H1 (cell line): ENCODE measurements around the gene CCL4. TPM values are rescaled to one million over a fixed set of nuclear protein-coding genes. Genes with fewer than 3 reads are reported as not detected.

ENCODE experiments used
- CTCF ChIA-PET: fragments of 300-600 bp; sonication (Branson Sonifier 250); formaldehyde crosslinking; loops from one replicate; lab custom pipeline; 2021; ENCODE audit not compliant: partially characterized antibody; lab: Charles Lee
- POLR2A ChIA-PET: fragments of 300-600 bp; sonication (Branson Sonifier 250); formaldehyde crosslinking; loops from one replicate; lab custom pipeline; 2021; ENCODE audit warnings: inconsistent platforms; ENCODE audit not compliant: partially characterized antibody; lab: Charles Lee
- DNase-seq, 2 experiments: peaks; one replicate each; pipeline versions ENCODE4 v3.0.0 to v3.0.0-alpha.2; 2010 to 2022; ENCODE audit warnings: low spot score in 2 of 2, low read depth in 1 of 2, mixed read lengths in 1 of 2
- FAIRE-seq: peaks from 2 replicates; lab custom pipeline; 2011; peaks lifted over from hg19 to GRCh38; lab: Jason Lieb, UNC
- H2AFZ ChIP-seq: 2 replicates; pipeline ENCODE4 v1.8.1; 2012; ENCODE audit warnings: low read length, inconsistent platforms
- H2AK5ac ChIP-seq: 2 replicates; pipeline ENCODE4 v1.6.1; 2013; ENCODE audit warnings: low read depth, low read length
- H2BK120ac ChIP-seq: replicated peaks from 2 replicates; pipeline ENCODE3; 2013; ENCODE audit warnings: low read depth, low read length, inconsistent platforms
- H2BK12ac ChIP-seq: 2 replicates; pipeline ENCODE4 v1.6.1; 2013; ENCODE audit warnings: low read depth, low read length
- H2BK15ac ChIP-seq: 2 replicates; pipeline ENCODE4 v1.6.1; 2013; ENCODE audit warnings: low read length
- H2BK20ac ChIP-seq: 2 replicates; pipeline ENCODE4 v1.6.1; 2013; ENCODE audit warnings: low read length
- H2BK5ac ChIP-seq: 2 replicates; pipeline ENCODE4 v1.6.1; 2013; ENCODE audit warnings: low read depth, low read length
- H3K14ac ChIP-seq: 2 replicates; pipeline ENCODE4 v1.6.1; 2013; ENCODE audit warnings: inconsistent platforms; ENCODE audit not compliant: insufficient read length
- H3K18ac ChIP-seq: 2 replicates; pipeline ENCODE4 v1.6.1; 2013; ENCODE audit warnings: low read length; ENCODE audit errors: extremely low read depth
- H3K23ac ChIP-seq: 2 replicates; pipeline ENCODE4 v1.6.1; 2013; ENCODE audit warnings: inconsistent platforms; ENCODE audit not compliant: insufficient read length
- H3K23me2 ChIP-seq: 2 replicates; pipeline ENCODE4 v1.6.1; 2013; ENCODE audit warnings: low read depth, low read length
- H3K27ac ChIP-seq: 2 replicates; pipeline ENCODE4 v1.6.1; 2011; ENCODE audit warnings: low read depth, low read length, inconsistent platforms
- H3K27me3 ChIP-seq, 4 experiments: replicated peaks in 1 of 4; 1 replicate in 1 of 4; 2 replicates in 3 of 4; pipeline versions ENCODE4 v1.6.1 to v1.8.1; 2011 to 2013; ENCODE audit warnings: low read length in 3 of 4, mild to moderate bottlenecking in 3 of 4, inconsistent platforms in 2 of 4, mixed read lengths in 2 of 4, moderate library complexity in 1 of 4; ENCODE audit not compliant: control insufficient read depth in 3 of 4, insufficient read depth in 3 of 4; ENCODE audit errors: extremely low read depth in 1 of 4
- H3K36me3 ChIP-seq, 4 experiments: 2 replicates each; pipeline versions ENCODE4 v1.6.1 to v1.8.1; 2011 to 2013; ENCODE audit warnings: mild to moderate bottlenecking in 4 of 4, low read length in 3 of 4, moderate library complexity in 2 of 4, control low read depth in 1 of 4, inconsistent platforms in 1 of 4; ENCODE audit not compliant: insufficient read depth in 4 of 4, control insufficient read depth in 2 of 4
- H3K4ac ChIP-seq: replicated peaks from 2 replicates; pipeline ENCODE3; 2013; ENCODE audit warnings: low read length, low read depth, mixed read lengths, inconsistent platforms; ENCODE audit not compliant: insufficient read length
- H3K4me1 ChIP-seq, 4 experiments: replicated peaks in 1 of 4; 1 replicate in 1 of 4; 2 replicates in 3 of 4; pipeline versions ENCODE4 v1.6.1 to v1.8.1; 2011 to 2013; ENCODE audit warnings: low read length in 3 of 4, inconsistent platforms in 2 of 4, mixed read lengths in 1 of 4; ENCODE audit not compliant: insufficient read depth in 4 of 4, control insufficient read depth in 3 of 4
- H3K4me2 ChIP-seq, 2 experiments: 2 replicates each; pipeline versions ENCODE4 v1.6.1 to v1.8.1; 2011 to 2013; ENCODE audit warnings: low read depth in 2 of 2, low read length in 2 of 2, control low read depth in 1 of 2, inconsistent platforms in 1 of 2, mild to moderate bottlenecking in 1 of 2; ENCODE audit not compliant: insufficient read depth in 1 of 2
- H3K4me3 ChIP-seq, 4 experiments: fragments of 200-600, 300-600 bp in 1 of 4; sonication (generic), shearing (Covaris generic), sonication (Bioruptor Twin) in 1 of 4; 2 replicates each; pipeline versions ENCODE4 v1.5.1 to v1.8.1; 2011 to 2016; ENCODE audit warnings: low read length in 4 of 4, low read depth in 3 of 4, control low read depth in 2 of 4, inconsistent platforms in 2 of 4, mild to moderate bottlenecking in 2 of 4, mixed read lengths in 1 of 4, moderate library complexity in 1 of 4; ENCODE audit not compliant: insufficient read depth in 2 of 4; ENCODE audit errors: extremely low read depth in 1 of 4
- H3K56ac ChIP-seq: replicated peaks from 2 replicates; pipeline ENCODE3; 2013; ENCODE audit warnings: low read depth, mild to moderate bottlenecking, mixed read lengths, low read length, inconsistent platforms; ENCODE audit not compliant: insufficient read length
- H3K79me1 ChIP-seq: 2 replicates; pipeline ENCODE4 v1.6.1; 2013; ENCODE audit warnings: low read depth, low read length, control low read depth
- H3K79me2 ChIP-seq, 2 experiments: 2 replicates each; pipeline versions ENCODE4 v1.6.1 to v1.8.1; 2012 to 2013; ENCODE audit warnings: low read length in 2 of 2, mild to moderate bottlenecking in 2 of 2, inconsistent platforms in 1 of 2; ENCODE audit not compliant: insufficient read depth in 2 of 2, control insufficient read depth in 1 of 2
- H3K9ac ChIP-seq, 4 experiments: replicated peaks in 1 of 4; 1 replicate in 1 of 4; 2 replicates in 3 of 4; pipeline versions ENCODE4 v1.6.1 to v1.8.1; 2011 to 2013; ENCODE audit warnings: low read depth in 3 of 4, low read length in 3 of 4, control low read depth in 2 of 4, mild to moderate bottlenecking in 2 of 4, moderate library complexity in 2 of 4, inconsistent platforms in 1 of 4; ENCODE audit errors: extremely low read depth in 1 of 4
- H3K9me3 ChIP-seq, 2 experiments: 2 replicates each; pipeline versions ENCODE4 v1.6.1 to v1.8.1; 2012 to 2013; ENCODE audit warnings: mild to moderate bottlenecking in 2 of 2, moderate library complexity in 2 of 2, control low read depth in 1 of 2, inconsistent platforms in 1 of 2, low read depth in 1 of 2, low read length in 1 of 2, mixed read lengths in 1 of 2; ENCODE audit not compliant: insufficient read depth in 2 of 2
- H4K20me1 ChIP-seq, 2 experiments: replicated peaks in 1 of 2; 2 replicates each; pipeline versions ENCODE3 to v1.8.1; 2011 to 2013; ENCODE audit warnings: inconsistent platforms in 2 of 2, low read length in 2 of 2, mild to moderate bottlenecking in 1 of 2; ENCODE audit not compliant: insufficient read depth in 2 of 2, control insufficient read depth in 1 of 2
- H4K5ac ChIP-seq: 2 replicates; pipeline ENCODE4 v1.6.1; 2013; ENCODE audit warnings: low read length, low read depth, mixed read lengths, inconsistent platforms; ENCODE audit not compliant: insufficient read length
- H4K8ac ChIP-seq: 2 replicates; pipeline ENCODE4 v1.8.0; 2013; ENCODE audit warnings: mild to moderate bottlenecking, moderate library complexity, low read length, inconsistent platforms; ENCODE audit not compliant: insufficient read depth; ENCODE audit errors: extremely low read depth
- H4K91ac ChIP-seq: replicated peaks from 2 replicates; pipeline ENCODE3; 2013; ENCODE audit warnings: low read length, mixed read lengths, inconsistent platforms; ENCODE audit not compliant: insufficient read length
- EGR1 ChIP-seq: IDR thresholded peaks from 2 replicates; pipeline ENCODE4 v1.6.1; 2011; ENCODE audit warnings: low read depth, low read length, borderline replicate concordance
- RXRA ChIP-seq: IDR thresholded peaks from 2 replicates; pipeline ENCODE4 v1.6.1; 2011; ENCODE audit warnings: low read depth, mild to moderate bottlenecking, low read length, moderate library complexity; ENCODE audit not compliant: insufficient read depth
- SIX5 ChIP-seq: IDR thresholded peaks from 2 replicates; pipeline ENCODE4 v1.6.1; 2011; ENCODE audit warnings: mild to moderate bottlenecking, low read depth, low read length
- WGBS, 2 experiments: shearing (Covaris generic) in 1 of 2; methylation state at CpG; one replicate each; pipeline versions ENCODE4 v1.1.6 to v1.1.7; 2013 to 2015; ENCODE audit warnings: low lambda C conversion rate in 2 of 2, mixed read lengths in 2 of 2, inconsistent platforms in 1 of 2, low coverage in 1 of 2, missing lambda C conversion rate in 1 of 2; ENCODE audit not compliant: insufficient replicate concordance in 2 of 2, insufficient coverage in 1 of 2, insufficient read length in 1 of 2; ENCODE audit errors: extremely low coverage in 1 of 2, missing lambda C conversion rate in 1 of 2; 5-methylcytosine and 5-hydroxymethylcytosine counted together
- polyA plus RNA-seq, 7 experiments: library from polyadenylated mRNA; depleted of rRNA in 3 of 7; stranded (reverse) in 5 of 7; unstranded in 2 of 7; fragments of >200 nt in 5 of 7; fragments of 200-250 nt in 2 of 7; gene quantifications; 1 replicate in 5 of 7; 2 replicates in 1 of 7; 4 replicates in 1 of 7; pipeline versions ENCODE4 v1.2.1 to v1.2.3, GENCODE V29; 2011 to 2013; ENCODE audit warnings: missing spikeins in 2 of 7, mixed read lengths in 2 of 7
- total RNA-seq: library from RNA; stranded (reverse); fragmentation: NEBNext Ultra II Directional; extraction: Animal tissue kit (Norgen Biotek cat#: 25700); gene quantifications from 2 replicates; pipeline ENCODE4 v1.2.1, GENCODE V29; 2021

CCL4 gene
- total and polyA plus RNA-seq, 2 of the 8 experiments (the other 6 are each of a cell fraction or from before 2014, with no cell fraction given): not detected

- Histone ChIP-seq H3K27me3 (no peaks in the 10 kb centered on the region), H3K27ac (no peak overlapping the region), H2BK12ac (no peak overlapping the region), H3K9ac (no peak overlapping the region), H4K20me1 (no peaks in the 10 kb centered on the region), H3K79me2 (no peaks in the 10 kb centered on the region), H3K4ac (no peak overlapping the region), H3K23me2 (no peaks in the 10 kb centered on the region), H3K23ac (no peak overlapping the region), H3K4me1 (no peaks in the 10 kb centered on the region), H4K91ac (no peak overlapping the region), H2AK5ac (no peak overlapping the region), H2BK20ac (no peak overlapping the region), H3K4me3 (no peak overlapping the region), H3K79me1 (no peaks in the 10 kb centered on the region), H4K8ac (no peak overlapping the region), H3K18ac (no peak overlapping the region), H2BK15ac (no peak overlapping the region), H3K56ac (no peak overlapping the region), H3K4me2 (no peak overlapping the region), H3K9me3 (no peaks in the 10 kb centered on the region), H2BK5ac (no peak overlapping the region), H2BK120ac (no peak overlapping the region), H2AFZ (no peak overlapping the region), H3K14ac (no peak overlapping the region), H3K36me3 (no peaks in the 10 kb centered on the region), H4K5ac (no peak overlapping the region)
- DNase-seq: no peak
- FAIRE-seq: no peak
- TF ChIP-seq RXRA (no peak), EGR1 (no peak), SIX5 (no peak)
- ChIA-PET POLR2A (no interaction called here), CTCF (interaction anchor here (1.3 to 5.0 kb wide), 3 partner anchors 13 to 150 kb away, joined by 4 to 20 read pairs (median 6); partner anchors contain the start of gene CCL16)
- WGBS, 2 experiments: 93% methylated on average over 3 of the region's 3 CpGs; no CpG with 5 or more reads in 1 of the 2 experiments
Measured at GRCh38 chr17:36131931-36132330, 28.3 kb downstream of the CCL4 start.
